K562 (cell line): Measurements from ENCODE around the gene TAF3. TPM values are rescaled to one million over a fixed set of nuclear protein-coding genes. Genes with fewer than 3 reads are reported as not detected.
A peak's percentile ranks its signal among the peaks of the same experiment; 100 is the strongest.

Source experiments
- ATAC-seq: fragments of 200-7000 bp; cut with Tn5 transposase; 3 replicates; pipeline ENCODE4 v1.9.1; 2020; ENCODE audit warnings: moderate library complexity
- BruUV-seq: library from RNA; stranded (reverse); fragments of 400-500 nt; replicated peaks from 2 replicates; lab custom pipeline; 2021; lab: Mats Ljungman, UMichigan
- CTCF ChIA-PET: fragments of 300-600 bp; formaldehyde crosslinking; extraction: SDS; loops from one replicate; lab custom pipeline; 2021; ENCODE audit warnings: low intra/inter-chr PET ratio; lab: Yijun Ruan, JAX
- POLR2A ChIA-PET: fragments of 300-600, 350-650 bp; sonication (Branson Sonifier 250); formaldehyde crosslinking; extraction: SDS; loops from one replicate; lab custom pipeline; 2021; ENCODE audit warnings: antibody characterized with exemption, inconsistent platforms; lab: Yijun Ruan, JAX
- DNase-seq, 4 experiments: peaks; one replicate each; pipeline versions ENCODE4 v3.0.0 to v3.0.0-alpha.2; 2011 to 2018; ENCODE audit warnings: low spot score in 3 of 4, mixed read lengths in 3 of 4; ENCODE audit errors: extremely low read depth in 1 of 4
- FAIRE-seq: peaks from 2 replicates; lab custom pipeline; 2011; peaks lifted over from hg19 to GRCh38; lab: Jason Lieb, UNC
- H2AFZ ChIP-seq: 2 replicates; pipeline ENCODE4 v1.6.0; 2011; ENCODE audit warnings: low read depth, low read length, control low read depth, inconsistent platforms
- H3K27ac ChIP-seq: fragments of 200-600 bp; 3 replicates; pipeline ENCODE4 v1.8.0; 2011; ENCODE audit warnings: low read depth, mild to moderate bottlenecking, control low read depth, inconsistent platforms, low read length, moderate library complexity, mixed read lengths; ENCODE audit errors: extremely low read depth
- H3K27me3 ChIP-seq, 2 experiments: fragments of 300-600 bp in 1 of 2; 2 replicates in 1 of 2; 3 replicates in 1 of 2; pipeline versions ENCODE4 v1.6.0 to v1.8.0; 2011; ENCODE audit warnings: inconsistent platforms in 2 of 2, low read length in 2 of 2, mild to moderate bottlenecking in 1 of 2, mixed read lengths in 1 of 2, moderate library complexity in 1 of 2; ENCODE audit not compliant: control insufficient read depth in 2 of 2, insufficient read depth in 2 of 2
- H3K36me3 ChIP-seq: fragments of 300-600 bp; 3 replicates; pipeline ENCODE4 v1.8.0; 2011; ENCODE audit warnings: mild to moderate bottlenecking, low read length, inconsistent platforms; ENCODE audit not compliant: control insufficient read depth, insufficient read depth
- H3K4me1 ChIP-seq, 2 experiments: fragments of 200-600 bp in 1 of 2; replicated peaks in 1 of 2; 2 replicates in 1 of 2; 3 replicates in 1 of 2; pipeline versions ENCODE4 v1.5.1 to v1.8.0; 2011; ENCODE audit warnings: inconsistent platforms in 2 of 2, low read length in 2 of 2, mild to moderate bottlenecking in 1 of 2, mixed read lengths in 1 of 2, moderate library complexity in 1 of 2; ENCODE audit not compliant: control insufficient read depth in 2 of 2, insufficient read depth in 2 of 2
- H3K4me2 ChIP-seq: 2 replicates; pipeline ENCODE4 v1.6.1; 2011; ENCODE audit warnings: low read length, control low read depth, inconsistent platforms, mixed read lengths; ENCODE audit not compliant: insufficient read depth
- H3K4me3 ChIP-seq: fragments of 200-600 bp; sonication (generic), shearing (Covaris generic); 2 replicates; pipeline ENCODE4 v1.5.1; 2016; ENCODE audit warnings: control low read depth, inconsistent platforms
- H3K79me2 ChIP-seq: fragments of 200-600 bp; 3 replicates; pipeline ENCODE4 v1.8.0; 2011; ENCODE audit warnings: low read length, inconsistent platforms; ENCODE audit not compliant: control insufficient read depth, insufficient read depth
- H3K9ac ChIP-seq, 2 experiments: 2 replicates each; pipeline versions ENCODE4 v1.6.0 to v1.6.1; 2011; ENCODE audit warnings: low read depth in 2 of 2, low read length in 2 of 2, control low read depth in 1 of 2, inconsistent platforms in 1 of 2, mild to moderate bottlenecking in 1 of 2, mixed read lengths in 1 of 2; ENCODE audit not compliant: insufficient read depth in 1 of 2
- H3K9me1 ChIP-seq: one replicate; pipeline ENCODE4 v1.6.0; 2011; ENCODE audit warnings: inconsistent platforms, mild to moderate bottlenecking, low read length, moderate library complexity; ENCODE audit not compliant: control insufficient read depth, insufficient read depth
- H3K9me3 ChIP-seq: replicated peaks from 2 replicates; pipeline ENCODE4 v1.5.1; 2011; ENCODE audit warnings: low read depth, low read length, inconsistent platforms; ENCODE audit not compliant: control insufficient read depth, insufficient read depth
- H4K20me1 ChIP-seq: replicated peaks from 2 replicates; pipeline ENCODE4 v1.6.1; 2011; ENCODE audit warnings: low read length, inconsistent platforms, mixed read lengths; ENCODE audit not compliant: control insufficient read depth, insufficient read depth
- ETS1 ChIP-seq: conservative IDR thresholded peaks from 2 replicates; pipeline ENCODE4 v1.6.1; 2011; ENCODE audit warnings: low read depth, mild to moderate bottlenecking, low read length; ENCODE audit not compliant: control insufficient read depth
- KDM5B ChIP-seq: fragments of 200-600 bp; sonication (generic); IDR thresholded peaks from 2 replicates; pipeline ENCODE4 v1.6.1; 2012; ENCODE audit warnings: low read depth, mild to moderate bottlenecking, moderate library complexity, low read length, control low read depth, inconsistent platforms; ENCODE audit not compliant: insufficient replicate concordance
- MAX ChIP-seq: sonication (generic); formaldehyde crosslinking; IDR thresholded peaks from 2 replicates; pipeline ENCODE4 v1.9.0; 2022; ENCODE audit warnings: mild to moderate bottlenecking, missing genetic modification reagents
- MYNN ChIP-seq, 2 experiments: sonication (generic); formaldehyde crosslinking in 1 of 2; IDR thresholded peaks; 2 replicates each; pipeline versions ENCODE4 v1.5.0 to v1.6.1; 2016 to 2020; ENCODE audit warnings: antibody characterized with exemption in 1 of 2, missing genetic modification reagents in 1 of 2
- POLR2AphosphoS5 ChIP-seq: IDR thresholded peaks from 2 replicates; pipeline ENCODE4 v1.6.1; 2011; ENCODE audit warnings: mild to moderate bottlenecking, low read depth, low read length, moderate library complexity; ENCODE audit not compliant: control insufficient read depth, insufficient read depth
- RBFOX2 ChIP-seq: fragments of 200-400 bp; formaldehyde crosslinking; IDR thresholded peaks from 2 replicates; pipeline ENCODE4 v1.6.1; 2017; ENCODE audit warnings: low read depth, mild to moderate bottlenecking, low read length, moderate library complexity
- RBM22 ChIP-seq: fragments of 200-400 bp; formaldehyde crosslinking; IDR thresholded peaks from 2 replicates; pipeline ENCODE4 v1.6.1; 2018; ENCODE audit warnings: low read length, low read depth; ENCODE audit not compliant: poor library complexity, severe bottlenecking
- UBTF ChIP-seq, 2 experiments: IDR thresholded peaks; 2 replicates each; pipeline ENCODE4 v1.6.1; 2012; ENCODE audit warnings: improper control_type of control experiment in 2 of 2, low read depth in 2 of 2, low read length in 2 of 2, borderline replicate concordance in 1 of 2
- WGBS: fragments of 100-300 bp; shearing (Covaris generic); methylation state at CpG from one replicate; pipeline ENCODE4 v1.1.6; 2016; ENCODE audit warnings: low coverage, mixed read lengths; ENCODE audit not compliant: insufficient coverage; ENCODE audit errors: missing lambda C conversion rate; 5-methylcytosine and 5-hydroxymethylcytosine counted together
- in situ Hi-C: fragments of 300-500 bp; cut with MboI; formaldehyde crosslinking; loops from 4 replicates; pipeline ENCODE4 v1.15.0; 2018; ENCODE audit warnings: inconsistent platforms, mixed read lengths
- intact Hi-C: fragments of 100-400 bp; cut with micrococcal nuclease; formaldehyde crosslinking; loops from 2 replicates; pipeline ENCODE4 v1.14.2; 2022
- polyA plus RNA-seq, 8 experiments: library from polyadenylated mRNA; depleted of rRNA in 4 of 8; stranded (reverse) in 5 of 8; unstranded in 3 of 8; fragments of >200 nt; fragmentation: Nextera tagmentation in 2 of 8; fragmentation: Illumina TruSeq in 1 of 8; extraction: Ambion mirVana in 2 of 8; extraction: Trizol in 1 of 8; gene quantifications; 2 replicates each; pipeline versions ENCODE4 v1.2.1 to v1.2.3, GENCODE V29; 2011 to 2014; ENCODE audit warnings: inconsistent platforms in 1 of 8, missing spikeins in 1 of 8
- total RNA-seq, 7 experiments: library from RNA; depleted of rRNA in 6 of 7; stranded (reverse); fragments of >200 nt in 6 of 7; fragmentation: Illumina TruSeq in 2 of 7; extraction: Trizol in 2 of 7; gene quantifications; 2 replicates each; pipeline versions ENCODE4 v1.2.1 to v1.2.3, GENCODE V29; 2011 to 2021; ENCODE audit warnings: low replicate concordance in 1 of 7
- TF ChIP-seq, protein P1 (sequence below): sonication (generic); formaldehyde crosslinking; IDR thresholded peaks from 2 replicates; pipeline ENCODE4 v1.8.1; 2023; ENCODE audit warnings: mild to moderate bottlenecking, missing genetic modification reagents
- TF ChIP-seq, protein P2 (sequence below), 3 experiments: fragments of 200-800 bp in 1 of 3; sonication (Bioruptor generic) in 1 of 3; sonication (generic) in 1 of 3; formaldehyde crosslinking in 1 of 3; IDR thresholded peaks; 2 replicates each; pipeline versions ENCODE4 v1.6.1 to v1.8.0; 2016 to 2022; ENCODE audit warnings: mild to moderate bottlenecking in 2 of 3, missing compliant biosample characterization in 2 of 3, missing genetic modification characterization in 2 of 3, missing genetic modification reagents in 1 of 3

TAF3 gene
- total and polyA plus RNA-seq, 9 of the 15 experiments (the other 6 are each of a cell fraction or from before 2014, with no cell fraction given) = 1.5 to 9.9 (median 4.1) TPM

GRCh38 chr10:7787857-7788638 is 30.3 kb upstream of the TAF3 start, which contains the start of the genes ATP5F1C and KIN:
ATP5F1C (plus strand) TSS chr10:7788177; CDS start chr10:7788208, 31 bp downstream.
KIN (minus strand) TSS chr10:7787993; CDS start chr10:7787933, 60 bp downstream.
- H3K4me2 ChIP-seq = peak within 1 kb of the TSS; percentile 94
- BruUV-seq = TSS peak; percentile 48
- in situ Hi-C loops (no loop called here), intact Hi-C loops (loop anchor here (2.0 kb wide), 1 partner anchor 31 kb away; the partner anchor contains the start of gene TAF3)
- H3K4me1 ChIP-seq = peaks cover 4 to 12% of the 10 kb centered on the region in 2 experiments; a peak in 4 of 5 replicates
- H3K9me3 ChIP-seq = no peaks in the 10 kb centered on the region
- WGBS = under 1% methylated on average over 43 of the region's 59 CpGs
- peak; percentile 95 for ATAC-seq
- peaks cover 97% of the 10 kb centered on the region for H3K79me2 ChIP-seq
- H3K27me3 ChIP-seq = no peaks in the 10 kb centered on the region
- H3K27ac ChIP-seq = peak within 1 kb of the TSS; percentile 87
- peaks cover 37% of the 10 kb centered on the region for H3K36me3 ChIP-seq
- DNase-seq = peak; percentile 98
- H3K9me1 ChIP-seq = no peaks in the 10 kb centered on the region
- H3K9ac ChIP-seq = peak within 1 kb of the TSS; percentile 94 to 100
- H3K4me3 ChIP-seq = peak within 1 kb of the TSS; percentile 92
- H2AFZ ChIP-seq = peak within 1 kb of the TSS; percentile 86
- CTCF ChIA-PET = no interaction called here
- peaks cover 19% of the 10 kb centered on the region; the same call in 1 of the 2 replicates for H4K20me1 ChIP-seq
- peak; percentile 89 for FAIRE-seq
- POLR2A ChIA-PET = interaction anchor here (0.6 to 3.1 kb wide), 7 partner anchors 10 to 653 kb away, joined by 3 to 12 read pairs (median 4); partner anchors contain the start of gene TAF3
- peak; percentile 16 to 19; a peak in 1 of 4 replicates for TF ChIP-seq UBTF (IDR thresholded peaks at IDR 0.05; ENCODE audit: borderline replicate concordance in 1 of 2, low read depth in 2 of 2, low read length in 2 of 2)
- TF ChIP-seq, protein P1, sequence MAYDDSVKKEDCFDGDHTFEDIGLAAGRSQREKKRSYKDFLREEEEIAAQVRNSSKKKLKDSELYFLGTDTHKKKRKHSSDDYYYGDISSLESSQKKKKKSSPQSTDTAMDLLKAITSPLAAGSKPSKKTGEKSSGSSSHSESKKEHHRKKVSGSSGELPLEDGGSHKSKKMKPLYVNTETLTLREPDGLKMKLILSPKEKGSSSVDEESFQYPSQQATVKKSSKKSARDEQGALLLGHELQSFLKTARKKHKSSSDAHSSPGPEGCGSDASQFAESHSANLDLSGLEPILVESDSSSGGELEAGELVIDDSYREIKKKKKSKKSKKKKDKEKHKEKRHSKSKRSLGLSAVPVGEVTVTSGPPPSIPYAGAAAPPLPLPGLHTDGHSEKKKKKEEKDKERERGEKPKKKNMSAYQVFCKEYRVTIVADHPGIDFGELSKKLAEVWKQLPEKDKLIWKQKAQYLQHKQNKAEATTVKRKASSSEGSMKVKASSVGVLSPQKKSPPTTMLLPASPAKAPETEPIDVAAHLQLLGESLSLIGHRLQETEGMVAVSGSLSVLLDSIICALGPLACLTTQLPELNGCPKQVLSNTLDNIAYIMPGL (CRISPR knock-in tag) = 0 out of 2 replicates have a peak, but pooled peaks have one; percentile 60
- TF ChIP-seq KDM5B = peak; percentile 95
- 0 out of 2 replicates have a peak, but pooled peaks have one; percentile 21 for TF ChIP-seq ETS1
- TF ChIP-seq, protein P2, sequence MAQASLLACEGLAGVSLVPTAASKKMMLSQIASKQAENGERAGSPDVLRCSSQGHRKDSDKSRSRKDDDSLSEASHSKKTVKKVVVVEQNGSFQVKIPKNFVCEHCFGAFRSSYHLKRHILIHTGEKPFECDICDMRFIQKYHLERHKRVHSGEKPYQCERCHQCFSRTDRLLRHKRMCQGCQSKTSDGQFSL (CRISPR knock-in tag; IDR thresholded peaks at IDR 0.05) = no peak
- TF ChIP-seq, protein P2 (tag; IDR thresholded peaks at IDR 0.05) = no peak
- peak; percentile 98 for TF ChIP-seq RBFOX2
- TF ChIP-seq POLR2AphosphoS5 = peak; percentile 89
- TF ChIP-seq MAX (CRISPR knock-in tag) = peak; percentile 62; the same call in 1 of the 2 replicates
- peak; percentile 22 for TF ChIP-seq RBM22
- TF ChIP-seq MYNN (IDR thresholded peaks at IDR 0.05) = 0 out of 2 replicates have a peak, but pooled peaks have one; percentile 23
- no peak for TF ChIP-seq MYNN (CRISPR knock-in tag; IDR thresholded peaks at IDR 0.05)
